Ishikawa (cell line): Measurements from ENCODE around the gene USP12.

Experiments used
- CEBPB ChIP-seq: IDR thresholded peaks from 2 replicates; pipeline ENCODE4 v1.6.1; 2012
- CREB1 ChIP-seq: IDR thresholded peaks from 2 replicates; pipeline ENCODE4 v1.6.1; 2012; ENCODE audit warnings: low read depth
- EGR1 ChIP-seq: IDR thresholded peaks from 2 replicates; pipeline ENCODE4 v1.6.1; 2012
- EP300 ChIP-seq: IDR thresholded peaks from 2 replicates; pipeline ENCODE4 v1.6.1; 2012; ENCODE audit warnings: borderline replicate concordance
- FOXM1 ChIP-seq: IDR thresholded peaks from 2 replicates; pipeline ENCODE4 v1.6.1; 2012; ENCODE audit warnings: low read depth, borderline replicate concordance
- NFIC ChIP-seq: IDR thresholded peaks from 2 replicates; pipeline ENCODE4 v1.6.1; 2012
- RAD21 ChIP-seq: IDR thresholded peaks from 2 replicates; pipeline ENCODE4 v1.6.1; 2012; ENCODE audit warnings: low read depth
- TAF1 ChIP-seq: IDR thresholded peaks from 2 replicates; pipeline ENCODE4 v1.6.1; 2012; ENCODE audit warnings: low read depth, mild to moderate bottlenecking
- TCF12 ChIP-seq: IDR thresholded peaks from 2 replicates; pipeline ENCODE4 v1.6.1; 2012; ENCODE audit warnings: low read depth
- TEAD4 ChIP-seq: IDR thresholded peaks from 2 replicates; pipeline ENCODE4 v1.6.1; 2012
- YY1 ChIP-seq: IDR thresholded peaks from 2 replicates; pipeline ENCODE4 v1.6.1; 2012; ENCODE audit warnings: low read depth
- ZBTB7A ChIP-seq: IDR thresholded peaks from 2 replicates; pipeline ENCODE4 v1.6.1; 2012; ENCODE audit warnings: low read depth
- TF ChIP-seq, protein P1 (sequence below): IDR thresholded peaks from 2 replicates; pipeline ENCODE4 v1.6.1; 2012
- TF ChIP-seq, protein P2 (sequence below): IDR thresholded peaks from 2 replicates; pipeline ENCODE4 v1.6.1; 2012
- TF ChIP-seq, protein P3 (sequence below): IDR thresholded peaks from 2 replicates; pipeline ENCODE4 v1.6.1; 2012; ENCODE audit warnings: low read depth, mild to moderate bottlenecking

Gene USP12

DNA sequence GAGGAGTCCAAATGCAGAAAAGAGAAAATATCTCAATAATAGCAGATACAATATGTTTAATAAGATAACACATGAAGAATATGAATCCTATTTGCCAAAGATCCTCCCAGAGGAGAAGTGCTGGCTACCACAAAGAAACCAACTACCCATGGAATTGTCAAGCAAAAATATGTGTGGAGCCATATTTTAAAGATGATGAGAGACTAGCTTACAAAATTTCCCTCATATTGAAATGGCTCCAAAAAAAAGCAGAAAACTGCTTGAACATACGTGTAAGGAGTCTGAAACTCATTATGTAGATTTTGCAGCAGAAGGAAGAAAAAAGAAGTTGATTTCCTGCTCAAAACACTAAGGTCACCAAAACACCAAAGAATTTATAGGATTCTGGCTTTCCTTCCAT is 94.2 kb downstream of the USP12 start:
- TF ChIP-seq EP300 (no peak), CREB1 (no peak), TEAD4 (no peak), TCF12 (no peak), CEBPB (no peak), FOXM1 (no peak), TAF1 (no peak), ZBTB7A (no peak), EGR1 (no peak), YY1 (no peak), NFIC (no peak)
- TF ChIP-seq, protein P1, sequence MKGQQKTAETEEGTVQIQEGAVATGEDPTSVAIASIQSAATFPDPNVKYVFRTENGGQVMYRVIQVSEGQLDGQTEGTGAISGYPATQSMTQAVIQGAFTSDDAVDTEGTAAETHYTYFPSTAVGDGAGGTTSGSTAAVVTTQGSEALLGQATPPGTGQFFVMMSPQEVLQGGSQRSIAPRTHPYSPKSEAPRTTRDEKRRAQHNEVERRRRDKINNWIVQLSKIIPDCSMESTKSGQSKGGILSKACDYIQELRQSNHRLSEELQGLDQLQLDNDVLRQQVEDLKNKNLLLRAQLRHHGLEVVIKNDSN: no peak
- TF ChIP-seq, protein P2, sequence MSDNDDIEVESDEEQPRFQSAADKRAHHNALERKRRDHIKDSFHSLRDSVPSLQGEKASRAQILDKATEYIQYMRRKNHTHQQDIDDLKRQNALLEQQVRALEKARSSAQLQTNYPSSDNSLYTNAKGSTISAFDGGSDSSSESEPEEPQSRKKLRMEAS: no peak

DNA sequence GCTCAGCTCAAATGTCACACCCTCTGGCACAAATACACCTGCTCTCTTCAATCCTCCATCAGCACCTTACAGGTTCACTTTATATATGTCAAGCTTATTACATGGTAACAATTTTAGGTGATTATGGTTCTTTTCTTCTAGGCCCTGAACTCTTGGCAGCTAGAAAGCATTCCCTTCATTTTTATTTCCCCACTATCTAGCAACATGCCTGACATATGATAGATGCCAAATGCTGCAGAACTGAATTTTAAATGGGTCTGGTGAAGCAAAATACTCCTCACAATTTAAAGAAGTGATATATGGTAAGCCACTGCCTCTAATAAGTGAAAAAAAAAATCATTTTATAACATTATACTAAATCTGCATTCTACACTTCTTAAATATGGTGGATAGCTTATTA is 95.2 kb downstream of the USP12 start:
- TF ChIP-seq, protein P1: no peak
- TF ChIP-seq CEBPB: no peak

DNA sequence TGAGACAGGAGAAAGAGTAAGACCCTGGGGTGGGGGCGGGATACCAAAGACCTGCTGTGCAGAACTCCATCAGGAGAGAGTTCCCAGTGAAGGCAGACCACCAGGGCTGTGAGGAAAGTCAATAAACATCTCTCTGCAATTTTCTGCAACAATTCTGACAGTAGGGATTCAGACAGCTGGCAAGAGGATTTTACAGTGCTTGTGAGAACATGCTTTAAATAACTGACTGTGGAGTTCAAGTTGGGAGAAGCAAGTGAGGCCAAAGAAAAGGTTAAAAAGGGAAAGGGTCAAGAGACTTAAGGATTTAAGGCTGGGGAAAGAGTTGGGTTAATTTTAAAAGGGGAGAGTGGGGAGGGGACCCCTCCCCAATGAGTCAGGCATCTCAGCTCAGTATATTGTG is 98.4 kb downstream of the USP12 start:
- no peak for TF ChIP-seq ZBTB7A
- TF ChIP-seq, protein P3, sequence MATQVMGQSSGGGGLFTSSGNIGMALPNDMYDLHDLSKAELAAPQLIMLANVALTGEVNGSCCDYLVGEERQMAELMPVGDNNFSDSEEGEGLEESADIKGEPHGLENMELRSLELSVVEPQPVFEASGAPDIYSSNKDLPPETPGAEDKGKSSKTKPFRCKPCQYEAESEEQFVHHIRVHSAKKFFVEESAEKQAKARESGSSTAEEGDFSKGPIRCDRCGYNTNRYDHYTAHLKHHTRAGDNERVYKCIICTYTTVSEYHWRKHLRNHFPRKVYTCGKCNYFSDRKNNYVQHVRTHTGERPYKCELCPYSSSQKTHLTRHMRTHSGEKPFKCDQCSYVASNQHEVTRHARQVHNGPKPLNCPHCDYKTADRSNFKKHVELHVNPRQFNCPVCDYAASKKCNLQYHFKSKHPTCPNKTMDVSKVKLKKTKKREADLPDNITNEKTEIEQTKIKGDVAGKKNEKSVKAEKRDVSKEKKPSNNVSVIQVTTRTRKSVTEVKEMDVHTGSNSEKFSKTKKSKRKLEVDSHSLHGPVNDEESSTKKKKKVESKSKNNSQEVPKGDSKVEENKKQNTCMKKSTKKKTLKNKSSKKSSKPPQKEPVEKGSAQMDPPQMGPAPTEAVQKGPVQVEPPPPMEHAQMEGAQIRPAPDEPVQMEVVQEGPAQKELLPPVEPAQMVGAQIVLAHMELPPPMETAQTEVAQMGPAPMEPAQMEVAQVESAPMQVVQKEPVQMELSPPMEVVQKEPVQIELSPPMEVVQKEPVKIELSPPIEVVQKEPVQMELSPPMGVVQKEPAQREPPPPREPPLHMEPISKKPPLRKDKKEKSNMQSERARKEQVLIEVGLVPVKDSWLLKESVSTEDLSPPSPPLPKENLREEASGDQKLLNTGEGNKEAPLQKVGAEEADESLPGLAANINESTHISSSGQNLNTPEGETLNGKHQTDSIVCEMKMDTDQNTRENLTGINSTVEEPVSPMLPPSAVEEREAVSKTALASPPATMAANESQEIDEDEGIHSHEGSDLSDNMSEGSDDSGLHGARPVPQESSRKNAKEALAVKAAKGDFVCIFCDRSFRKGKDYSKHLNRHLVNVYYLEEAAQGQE: no peak

DNA sequence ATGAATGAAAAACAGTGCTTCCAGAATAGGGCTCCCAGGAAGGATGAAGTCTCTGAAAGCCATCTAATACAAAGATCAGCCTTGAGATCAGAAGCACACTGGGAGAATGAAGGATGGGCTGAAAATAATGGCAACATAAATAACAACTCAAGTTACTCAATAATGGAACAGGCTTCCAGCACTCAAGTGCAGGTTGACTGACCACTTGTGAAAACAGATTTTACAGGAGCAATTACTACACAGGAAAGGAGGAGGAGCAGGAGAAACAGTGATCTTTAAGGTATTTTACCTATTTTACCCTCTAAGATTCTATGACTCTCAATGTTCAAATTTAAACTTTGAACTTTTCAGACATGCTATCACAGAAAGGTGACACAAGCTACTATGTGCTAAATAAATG is 106.0 kb downstream of the USP12 start:
- TF ChIP-seq, protein P3: no peak
- TF ChIP-seq EP300: no peak
- TF ChIP-seq, protein P2: no peak
- no peak for TF ChIP-seq TAF1
- no peak for TF ChIP-seq RAD21
- no peak for TF ChIP-seq NFIC
- TF ChIP-seq YY1: no peak
- no peak for TF ChIP-seq FOXM1
- TF ChIP-seq ZBTB7A: no peak
- no peak for TF ChIP-seq EGR1
- TF ChIP-seq CEBPB: no peak
- TF ChIP-seq, protein P1: no peak
- no peak for TF ChIP-seq TEAD4
- TF ChIP-seq CREB1: no peak
- TF ChIP-seq TCF12: no peak

DNA sequence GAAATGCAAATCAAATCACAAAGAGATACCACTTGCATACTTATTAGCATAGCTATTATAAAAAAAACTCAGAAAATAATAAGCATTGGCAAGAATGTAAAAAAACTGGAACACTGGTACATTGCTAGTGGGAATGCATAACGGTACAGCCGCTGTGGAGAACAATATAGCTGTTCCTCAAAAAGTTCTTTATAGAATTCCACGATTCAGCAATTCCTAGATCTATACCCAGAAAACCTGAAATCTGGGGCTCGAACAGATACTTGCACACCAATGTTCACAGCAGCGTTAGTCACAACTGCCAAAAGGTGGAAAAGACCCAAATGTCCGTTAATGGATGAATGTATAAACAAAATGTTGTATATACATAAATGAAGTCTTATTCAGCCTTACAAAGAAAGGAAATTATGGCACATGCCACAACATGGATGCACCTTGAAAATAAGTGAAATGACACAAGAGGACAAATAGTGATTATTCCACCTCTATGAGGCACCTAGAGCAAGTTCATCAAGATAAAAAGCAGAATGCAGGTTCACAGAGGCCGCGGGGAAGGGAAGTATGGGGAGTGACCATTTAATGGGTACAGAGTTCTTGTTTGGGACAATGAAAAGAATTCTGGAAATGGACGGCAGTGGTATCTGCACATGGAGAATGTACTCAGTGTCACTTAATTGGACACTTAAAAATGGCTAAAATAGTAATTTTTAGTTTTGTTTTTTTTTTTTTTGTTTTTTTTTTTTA is 107.2 kb downstream of the USP12 start:
- no peak for TF ChIP-seq CREB1
- no peak for TF ChIP-seq EP300
- TF ChIP-seq YY1: no peak
- TF ChIP-seq, protein P1: no peak
- TF ChIP-seq EGR1: no peak
- no peak for TF ChIP-seq RAD21
- TF ChIP-seq NFIC: no peak
- TF ChIP-seq, protein P2: no peak
- TF ChIP-seq ZBTB7A: no peak
- TF ChIP-seq TEAD4: no peak
- TF ChIP-seq TAF1: no peak
- no peak for TF ChIP-seq CEBPB
- no peak for TF ChIP-seq TCF12
- TF ChIP-seq, protein P3: no peak
- TF ChIP-seq FOXM1: no peak
